Esophagus squamous epithelium (tissue), 4 donors: ENCODE results near the gene WDR18.

Experiments used
- CTCF ChIP-seq, 6 experiments: fragments of 450-650 bp in 4 of 6; fragments of 200-600 bp in 2 of 6; sonication (generic) in 2 of 6; IDR thresholded peaks; one replicate each; pipeline ENCODE4 v1.5.1; 2016 to 2019; ENCODE audit warnings: antibody characterized with exemption in 6 of 6, mild to moderate bottlenecking in 4 of 6, moderate library complexity in 4 of 6
- POLR2A ChIP-seq, 4 donors: fragments of 450-650 bp; IDR thresholded peaks; one replicate each; pipeline ENCODE4 v1.6.1; 2017; ENCODE audit warnings: antibody characterized with exemption in 4 of 4, mild to moderate bottlenecking in 4 of 4, moderate library complexity in 3 of 4

DNA sequence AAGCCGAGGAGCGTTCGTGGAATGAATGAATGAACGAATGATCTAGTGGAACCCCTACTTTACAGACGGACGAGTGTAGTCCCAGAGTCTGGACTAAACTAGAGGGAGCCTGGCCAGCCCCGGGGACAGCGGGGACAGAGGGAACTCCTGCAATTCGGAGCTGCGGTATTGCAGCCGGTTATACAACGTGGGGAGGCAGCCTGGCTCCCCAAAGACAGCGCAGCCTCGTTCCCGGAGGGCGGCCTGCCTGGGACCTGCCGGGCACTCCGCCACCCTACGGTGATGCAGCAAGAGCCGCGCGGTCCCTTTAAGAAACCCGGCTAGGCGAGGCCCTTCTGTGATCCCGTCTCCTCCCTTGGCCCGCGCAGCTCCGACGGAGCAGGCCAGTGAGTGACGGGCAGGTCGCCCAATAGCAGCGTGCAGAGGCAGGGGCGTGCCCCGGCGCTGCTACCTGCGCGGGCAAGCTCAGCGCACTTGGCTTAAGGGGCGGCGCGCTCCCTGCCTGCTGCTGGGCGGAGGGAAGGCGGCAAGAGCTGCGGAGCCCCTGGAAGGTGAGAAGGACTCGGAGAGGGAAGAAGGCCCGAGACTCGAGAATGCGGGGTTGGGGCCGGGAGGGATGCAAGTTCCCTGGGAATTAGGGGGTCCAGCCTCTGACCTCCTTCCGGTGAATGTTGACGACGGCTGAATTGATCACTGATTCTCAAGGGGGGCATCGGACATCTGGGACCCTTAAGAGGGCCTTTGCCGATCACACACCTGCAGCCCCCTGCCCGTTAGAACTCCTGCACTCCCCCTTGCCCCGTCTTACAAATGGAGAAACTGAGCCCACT, 55.7 kb downstream of the WDR18 start, which contains the start of gene ABCA7:
- peak in 2 of 6 experiments; percentile 4 to 30 for TF ChIP-seq CTCF (IDR thresholded peaks at IDR 0.05)
- TF ChIP-seq POLR2A (IDR thresholded peaks at IDR 0.05): peak in 2 of 4 donors; percentile 81 to 91
